Lung (tissue), 12 donors: ENCODE results near the gene POLR2C. TPM values are rescaled to one million over a fixed set of nuclear protein-coding genes. Genes with fewer than 3 reads are reported as not detected.

Experiments
- ATAC-seq: fragments of 200-7000 bp; cut with Tn5 transposase; one replicate; pipeline ENCODE4 v1.9.1; 2020; ENCODE audit warnings: moderate number of reproducible peaks; ENCODE audit not compliant: insufficient read depth, low FRiP score
- DNase-seq, 3 donors: peaks; one replicate each; pipeline ENCODE4 v3.0.0-alpha.2; 2013 to 2017
- H3K27ac ChIP-seq, 2 donors: one replicate each; pipeline ENCODE4 v1.5.1; 2013; ENCODE audit warnings: mild to moderate bottlenecking in 2 of 2, moderate library complexity in 2 of 2, control low read depth in 1 of 2, inconsistent platforms in 1 of 2, low read depth in 1 of 2, low read length in 1 of 2
- H3K27me3 ChIP-seq, 3 donors: one replicate each; pipeline ENCODE4 v1.5.1; 2013; ENCODE audit warnings: low read length in 2 of 3; ENCODE audit not compliant: control insufficient read depth in 3 of 3, insufficient read depth in 3 of 3
- H3K36me3 ChIP-seq, 4 donors: one replicate each; pipeline ENCODE4 v1.5.1; 2013; ENCODE audit warnings: low read length in 4 of 4, mild to moderate bottlenecking in 1 of 4, moderate library complexity in 1 of 4; ENCODE audit not compliant: control insufficient read depth in 4 of 4, insufficient read depth in 4 of 4
- H3K4me1 ChIP-seq, 5 donors: one replicate each; pipeline ENCODE4 v1.5.1; 2013; ENCODE audit warnings: low read length in 5 of 5, mild to moderate bottlenecking in 2 of 5, moderate library complexity in 1 of 5; ENCODE audit not compliant: control insufficient read depth in 5 of 5, insufficient read depth in 5 of 5
- H3K4me3 ChIP-seq: one replicate; pipeline ENCODE4 v1.5.1; 2013; ENCODE audit warnings: mild to moderate bottlenecking, control low read depth, moderate library complexity
- H3K9ac ChIP-seq, 2 donors: one replicate each; pipeline ENCODE4 v1.5.1; 2013; ENCODE audit warnings: low read length in 2 of 2, control low read depth in 1 of 2; ENCODE audit not compliant: insufficient read depth in 1 of 2
- H3K9me3 ChIP-seq, 4 donors: one replicate each; pipeline ENCODE4 v1.5.1; 2013; ENCODE audit warnings: low read length in 3 of 4, mild to moderate bottlenecking in 1 of 4, moderate library complexity in 1 of 4; ENCODE audit not compliant: control insufficient read depth in 4 of 4, insufficient read depth in 3 of 4
- WGBS, 2 donors: extraction: QIAGEN DNeasy Blood & Tissue Kit; methylation state at CpG; one replicate each; pipeline ENCODE4 v1.1.7; 2013; 5-methylcytosine and 5-hydroxymethylcytosine counted together
- polyA plus RNA-seq, 2 donors: library from polyadenylated mRNA; stranded (reverse); fragments of 200-250 nt; gene quantifications; one replicate each; pipeline ENCODE4 v1.2.1, GENCODE V29; 2013
- total RNA-seq, 2 donors: library from RNA; depleted of rRNA in 1 of 2; stranded (reverse); fragments of >200 nt in 1 of 2; gene quantifications; one replicate each; pipeline ENCODE4 v1.2.1, GENCODE V29; 2014 to 2021
- TF ChIP-seq, protein P1 (sequence below): IDR thresholded peaks from 2 replicates; pipeline ENCODE4 v1.5.1; 2012; ENCODE audit warnings: mild to moderate bottlenecking; ENCODE audit errors: control extremely low read depth, extremely low read depth
- donor health status: control.
- donor health status: control.
- donor health status: Bipolar disorder and iron deficiency.
- donor health status: healthy.
- donor health status: DM: yes; HTN: yes; CAD: no.

The POLR2C gene
- total and polyA plus RNA-seq, 4 donors = 65.8 to 124 (median 82.5) TPM

DNA sequence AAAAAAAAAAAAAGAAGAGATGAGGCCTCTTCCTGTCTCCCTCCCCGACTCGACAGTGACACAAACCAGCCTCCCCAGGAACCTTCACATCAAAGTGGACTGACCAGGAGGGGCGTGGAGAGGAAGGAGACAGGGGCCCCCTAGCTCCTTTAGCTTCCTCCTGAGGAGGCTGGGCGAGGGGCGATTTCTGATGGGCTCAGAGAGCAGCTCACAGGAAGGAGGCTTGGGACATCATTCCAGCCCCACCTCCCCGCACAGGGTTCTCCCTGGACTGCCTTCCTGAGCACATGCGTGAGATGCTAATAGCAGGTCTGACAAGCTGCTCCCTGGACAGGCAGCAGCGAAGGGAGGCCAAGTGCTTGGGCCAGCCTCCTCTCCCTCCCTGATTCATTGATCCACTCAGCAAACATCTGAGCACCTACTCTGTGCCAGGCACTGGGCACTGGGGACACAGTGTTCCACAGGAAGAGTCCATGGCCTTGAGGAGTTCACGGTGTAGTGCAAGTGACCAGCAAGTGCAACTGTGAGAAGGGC, 38.2 kb downstream of the POLR2C start:
- Histone ChIP-seq H3K4me3 (no peak overlapping the region), H3K27ac (no peak overlapping the region), H3K9me3 (no peaks in the 10 kb centered on the region), H3K27me3 (no peaks in the 10 kb centered on the region), H3K4me1 (peaks cover 0 to 27% (median 4%) of the 10 kb centered on the region in 5 donors), H3K36me3 (no peaks in the 10 kb centered on the region), H3K9ac (no peak overlapping the region)
- WGBS, 2 donors = 39 to 47% methylated on average over 9 of the region's 9 CpGs
- DNase-seq = peak in 1 of 3 donors; percentile 42
- ATAC-seq = no peak
- TF ChIP-seq, protein P1, sequence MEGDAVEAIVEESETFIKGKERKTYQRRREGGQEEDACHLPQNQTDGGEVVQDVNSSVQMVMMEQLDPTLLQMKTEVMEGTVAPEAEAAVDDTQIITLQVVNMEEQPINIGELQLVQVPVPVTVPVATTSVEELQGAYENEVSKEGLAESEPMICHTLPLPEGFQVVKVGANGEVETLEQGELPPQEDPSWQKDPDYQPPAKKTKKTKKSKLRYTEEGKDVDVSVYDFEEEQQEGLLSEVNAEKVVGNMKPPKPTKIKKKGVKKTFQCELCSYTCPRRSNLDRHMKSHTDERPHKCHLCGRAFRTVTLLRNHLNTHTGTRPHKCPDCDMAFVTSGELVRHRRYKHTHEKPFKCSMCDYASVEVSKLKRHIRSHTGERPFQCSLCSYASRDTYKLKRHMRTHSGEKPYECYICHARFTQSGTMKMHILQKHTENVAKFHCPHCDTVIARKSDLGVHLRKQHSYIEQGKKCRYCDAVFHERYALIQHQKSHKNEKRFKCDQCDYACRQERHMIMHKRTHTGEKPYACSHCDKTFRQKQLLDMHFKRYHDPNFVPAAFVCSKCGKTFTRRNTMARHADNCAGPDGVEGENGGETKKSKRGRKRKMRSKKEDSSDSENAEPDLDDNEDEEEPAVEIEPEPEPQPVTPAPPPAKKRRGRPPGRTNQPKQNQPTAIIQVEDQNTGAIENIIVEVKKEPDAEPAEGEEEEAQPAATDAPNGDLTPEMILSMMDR = no peak

DNA sequence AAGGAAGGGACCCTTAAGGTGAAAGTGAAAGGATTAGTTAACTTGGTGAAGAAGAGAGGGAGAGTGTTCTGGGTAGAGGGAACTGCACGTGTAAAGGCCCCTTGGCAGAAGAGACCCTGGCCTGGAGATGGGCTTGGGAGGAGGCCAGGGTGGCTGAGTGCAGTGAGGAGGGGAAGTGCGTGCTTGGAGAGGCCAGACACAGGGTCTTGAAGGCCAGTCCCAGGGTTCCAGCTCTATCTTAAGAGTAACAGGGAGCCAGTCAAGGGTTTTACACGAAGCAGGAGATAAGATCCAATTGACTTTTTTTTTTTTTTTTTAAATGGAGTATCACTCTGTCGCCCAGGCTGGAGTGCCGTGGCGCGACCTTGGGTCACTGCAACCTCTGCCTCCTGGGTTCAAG, 39.0 kb downstream of the POLR2C start:
- Histone ChIP-seq H3K9ac (no peak overlapping the region), H3K36me3 (no peaks in the 10 kb centered on the region), H3K4me3 (no peak overlapping the region), H3K27ac (no peak overlapping the region), H3K27me3 (no peaks in the 10 kb centered on the region), H3K4me1 (peaks cover 0 to 27% (median 4%) of the 10 kb centered on the region in 5 donors), H3K9me3 (no peaks in the 10 kb centered on the region)
- TF ChIP-seq, protein P1 = no peak
- ATAC-seq (no peak), DNase-seq (no peak)
- WGBS, 2 donors = 62 to 72% methylated on average over 7 of the region's 7 CpGs

DNA sequence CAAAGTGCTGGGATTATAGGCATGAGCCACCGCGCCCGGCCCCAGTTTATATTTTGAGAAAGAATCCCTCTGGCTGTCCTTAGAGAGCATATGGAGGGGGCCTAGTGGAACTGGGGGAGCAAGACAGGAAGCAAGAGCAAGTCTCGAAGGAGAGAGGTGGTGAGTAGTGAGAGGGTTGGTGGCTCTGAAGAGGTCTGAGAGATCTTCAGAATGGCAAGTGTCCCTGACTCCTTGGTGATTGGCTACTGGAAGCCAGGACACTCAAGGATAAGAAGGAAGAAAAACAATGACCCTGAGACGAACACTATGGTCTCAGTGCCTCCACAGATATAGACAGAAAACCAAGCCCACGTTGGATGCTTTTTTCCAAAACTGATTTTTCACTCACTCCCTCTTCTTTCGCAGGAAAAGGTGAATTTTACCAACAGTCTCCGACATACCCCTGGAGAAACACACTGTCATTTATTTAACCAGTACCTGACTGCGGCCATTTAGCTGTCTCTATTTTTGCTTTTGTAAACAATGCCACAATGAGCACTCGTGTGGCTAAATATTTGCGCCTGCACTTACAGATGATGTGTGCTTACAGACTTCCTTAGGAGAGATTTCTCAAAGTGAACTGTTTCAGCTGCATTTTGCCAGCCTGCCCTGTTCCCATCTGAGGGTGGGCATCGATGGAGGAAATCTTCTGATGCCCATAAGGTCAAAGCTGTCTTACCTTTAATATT, 39.7 kb downstream of the POLR2C start:
- 64 to 77% methylated on average over 12 of the region's 12 CpGs for WGBS, 2 donors
- H3K27ac ChIP-seq = no peak overlapping the region
- peaks cover 0 to 29% (median 4%) of the 10 kb centered on the region in 5 donors for H3K4me1 ChIP-seq
- H3K36me3 ChIP-seq = no peaks in the 10 kb centered on the region
- no peaks in the 10 kb centered on the region for H3K27me3 ChIP-seq
- H3K9me3 ChIP-seq = no peaks in the 10 kb centered on the region
- ATAC-seq = peak; percentile 68
- no peak overlapping the region for H3K9ac ChIP-seq
- no peak overlapping the region for H3K4me3 ChIP-seq
- TF ChIP-seq, protein P1 = no peak
- no peak for DNase-seq
